ENCODE measurements around the gene TFF3. TPM values are rescaled to one million over a fixed set of nuclear protein-coding genes. Genes with fewer than 3 reads are reported as not detected.
"Not testable (repeated sequence)": the region's sequence is repeated elsewhere in the genome, so short reads cannot be mapped to it uniquely, and the experiment has no call there.

The TFF3 gene
- total RNA-seq, 2 donors from 2014 or later, result not detected

DNA sequence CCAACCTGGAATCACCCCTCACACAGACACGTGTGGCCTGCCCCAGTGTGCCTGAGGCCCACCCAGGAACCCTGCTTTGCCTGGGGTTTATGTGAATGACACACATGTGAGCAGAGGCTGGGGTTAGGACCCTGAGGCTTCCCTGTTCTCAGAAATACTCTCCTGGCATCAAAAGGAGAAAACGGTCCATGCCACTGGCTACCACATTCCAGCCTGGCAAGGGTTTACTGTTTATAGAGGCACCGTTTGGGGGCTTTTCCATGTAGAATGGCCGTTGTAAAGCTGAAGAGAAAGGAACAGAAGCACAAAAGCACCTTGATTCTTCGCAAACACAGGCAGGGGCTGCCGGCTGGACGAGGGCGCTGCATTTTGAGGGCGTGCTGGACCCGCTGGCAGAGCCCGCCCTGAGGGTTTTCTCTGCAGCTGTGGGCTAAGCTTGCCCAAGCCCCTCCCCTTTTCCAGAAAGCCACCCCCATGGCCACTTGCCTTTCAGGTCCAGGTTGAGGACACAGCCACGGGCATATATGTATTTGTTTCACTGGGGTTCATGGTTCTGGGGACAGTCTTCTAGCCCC is 13.0 kb downstream of the TFF3 start:
- no peak for ATAC-seq
- DNase-seq (ENCODE audit: low spot score in 2 of 2), result no peak
- H3K27ac Mint-ChIP-seq, result no peak overlapping the region
- no peaks in the 10 kb centered on the region for H3K36me3 Mint-ChIP-seq
- H3K9me3 Mint-ChIP-seq, result no peaks in the 10 kb centered on the region

DNA sequence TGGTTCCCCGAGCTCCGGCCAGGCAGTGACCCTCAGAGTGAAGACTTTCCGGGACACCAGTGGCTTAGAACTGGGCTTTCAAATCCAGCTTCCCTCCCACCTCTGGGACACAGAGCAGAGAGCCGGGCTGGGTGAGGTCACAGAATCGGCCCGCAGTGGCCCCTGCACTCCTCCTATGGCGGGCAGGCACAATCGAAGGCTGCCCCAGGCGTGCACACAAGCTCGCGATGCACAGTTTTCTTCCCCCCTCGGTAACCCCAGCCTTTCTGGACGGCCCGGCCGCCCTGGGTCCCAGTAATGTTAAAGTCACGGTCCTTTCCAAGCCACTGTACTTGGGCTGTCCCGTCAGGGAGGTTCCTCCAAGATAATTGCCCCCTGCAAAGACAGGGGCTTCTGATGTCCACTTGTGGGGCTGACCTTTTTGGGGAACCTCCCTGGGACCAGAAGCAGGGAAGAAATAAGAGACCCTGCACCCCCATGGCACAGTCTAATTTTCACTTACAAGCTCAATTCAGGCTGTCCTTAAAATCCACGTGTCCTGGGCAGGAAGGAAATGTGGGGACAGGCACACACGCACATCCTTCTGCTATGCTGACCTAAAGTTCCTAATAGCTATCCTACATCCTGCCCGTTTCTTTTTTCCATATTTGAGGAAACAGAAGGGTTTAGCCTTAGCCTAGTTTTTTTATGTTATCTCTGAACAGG is 13.7 kb downstream of the TFF3 start:
- Mint-ChIP-seq H3K36me3 (no peaks in the 10 kb centered on the region), H3K9me3 (no peaks in the 10 kb centered on the region), H3K27ac (no peak overlapping the region)
- ATAC-seq, result no peak
- no peak for DNase-seq (ENCODE audit: low spot score in 2 of 2)

DNA sequence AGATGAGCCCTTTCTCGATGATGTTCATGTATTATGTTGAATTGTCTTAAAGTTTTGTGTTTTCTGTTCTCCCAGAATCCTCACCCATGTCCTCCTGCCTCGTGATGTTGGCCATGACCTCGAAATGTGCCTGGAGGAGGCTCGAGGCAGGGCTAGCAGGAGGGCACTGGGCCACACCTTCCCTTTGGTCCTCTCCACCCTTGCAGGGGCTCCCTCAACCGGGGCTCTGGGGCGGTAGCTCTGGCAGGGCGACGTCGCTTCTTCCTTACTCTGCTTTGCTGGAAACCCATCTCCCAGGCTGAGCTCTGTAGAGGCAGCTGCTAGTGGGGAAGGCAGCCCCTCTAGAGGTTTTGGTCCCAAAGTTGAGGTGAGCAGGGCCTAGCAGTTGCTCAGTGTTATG is 14.3 kb downstream of the TFF3 start:
- no peak overlapping the region for H3K27ac Mint-ChIP-seq
- no peak for DNase-seq (ENCODE audit: low spot score in 2 of 2)
- H3K36me3 Mint-ChIP-seq, result no peaks in the 10 kb centered on the region
- ATAC-seq, result no peak
- no peaks in the 10 kb centered on the region for H3K9me3 Mint-ChIP-seq

DNA sequence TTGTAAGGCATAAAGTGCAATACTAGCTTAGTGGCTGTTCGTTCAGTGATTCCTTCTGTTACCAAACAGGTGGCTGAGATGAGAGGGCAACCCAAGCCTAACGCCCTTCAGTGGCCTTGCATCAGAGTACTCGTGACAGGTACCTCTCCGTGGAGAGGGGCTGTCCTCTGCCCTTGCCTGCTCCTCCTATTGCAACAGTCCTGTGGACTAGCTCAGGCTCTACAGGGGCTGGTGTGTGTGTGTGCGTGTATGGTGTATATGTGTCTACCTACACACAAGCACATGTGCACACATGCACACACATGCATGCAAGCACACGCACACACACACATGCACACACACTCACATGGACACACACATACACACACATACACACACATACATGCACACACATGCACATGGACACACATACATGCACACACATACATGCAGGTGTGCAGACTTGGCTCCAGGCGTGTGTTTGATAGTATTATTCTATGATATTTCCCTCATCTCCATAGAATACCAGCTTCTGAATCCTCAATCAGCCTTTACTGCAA is 15.1 kb downstream of the TFF3 start:
- no peak overlapping the region for H3K27ac Mint-ChIP-seq
- DNase-seq (ENCODE audit: low spot score in 2 of 2), result no peak
- H3K9me3 Mint-ChIP-seq, result no peaks in the 10 kb centered on the region
- H3K36me3 Mint-ChIP-seq, result no peaks in the 10 kb centered on the region
- no peak for ATAC-seq

DNA sequence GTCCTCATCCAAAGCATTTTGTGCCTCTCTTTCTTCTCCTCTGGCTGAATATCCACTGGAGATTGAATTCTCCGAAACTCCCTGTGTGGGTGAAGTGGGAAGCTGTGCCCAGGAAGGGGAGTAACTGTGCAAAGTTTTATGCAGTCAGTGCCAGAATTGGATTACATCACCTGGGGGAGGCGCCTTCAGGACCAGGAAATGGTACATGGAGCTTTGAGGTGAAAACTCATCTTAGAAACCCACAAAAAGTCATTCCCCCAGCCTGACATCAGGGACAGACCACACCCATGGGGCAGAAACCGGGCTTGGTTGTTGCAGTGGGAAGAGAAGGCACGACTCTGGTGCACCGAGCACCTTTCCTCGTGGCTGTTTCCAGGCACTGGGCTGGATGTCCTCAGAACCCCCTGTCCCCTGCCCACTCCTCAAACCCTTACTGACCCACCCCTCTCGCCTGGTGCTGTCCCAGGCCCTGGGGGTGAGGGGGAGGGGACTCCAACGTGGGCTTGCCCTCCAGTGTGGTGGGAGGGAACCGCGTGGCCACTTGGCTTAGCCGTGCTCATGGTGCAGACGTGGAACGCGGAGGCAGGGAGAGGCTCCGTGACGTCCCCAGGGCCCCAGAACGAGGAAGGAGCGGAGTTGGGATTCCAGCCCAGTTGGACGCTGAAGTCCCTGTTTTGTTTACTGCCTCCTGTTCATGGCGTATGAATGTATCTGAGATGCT is 15.7 kb downstream of the TFF3 start:
- Mint-ChIP-seq H3K36me3 (peaks cover 0 to 5% of the 10 kb centered on the region in 2 donors), H3K27ac (no peak overlapping the region), H3K9me3 (no peaks in the 10 kb centered on the region)
- peak in 1 of 2 donors; percentile 40 for DNase-seq (ENCODE audit: low spot score in 2 of 2)
- peak; percentile 73 to 91 for ATAC-seq

DNA sequence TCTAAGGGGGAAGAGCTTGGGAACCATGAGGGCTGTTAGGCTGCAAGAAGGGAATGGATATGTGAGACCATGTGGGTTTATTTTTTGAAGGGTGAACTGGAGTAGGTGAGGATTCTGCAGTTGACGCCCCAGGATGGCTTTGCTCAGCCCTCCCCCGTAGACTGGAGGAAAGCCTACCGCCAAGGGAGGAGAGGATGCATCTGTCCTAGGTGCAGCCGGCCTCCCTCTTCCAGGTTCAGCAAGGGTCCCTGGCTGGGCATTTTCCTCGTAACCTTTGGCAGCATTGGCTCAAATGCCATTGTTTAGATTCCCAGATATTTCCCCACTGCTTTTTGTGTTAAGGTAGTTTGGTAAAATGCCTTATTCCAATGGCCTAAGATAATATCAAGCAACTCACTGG is 16.6 kb downstream of the TFF3 start:
- DNase-seq (ENCODE audit: low spot score in 2 of 2), result no peak
- ATAC-seq, result no peak
- peaks cover 0 to 6% of the 10 kb centered on the region in 2 donors for H3K36me3 Mint-ChIP-seq
- H3K27ac Mint-ChIP-seq, result no peak overlapping the region
- H3K9me3 Mint-ChIP-seq, result no peaks in the 10 kb centered on the region

DNA sequence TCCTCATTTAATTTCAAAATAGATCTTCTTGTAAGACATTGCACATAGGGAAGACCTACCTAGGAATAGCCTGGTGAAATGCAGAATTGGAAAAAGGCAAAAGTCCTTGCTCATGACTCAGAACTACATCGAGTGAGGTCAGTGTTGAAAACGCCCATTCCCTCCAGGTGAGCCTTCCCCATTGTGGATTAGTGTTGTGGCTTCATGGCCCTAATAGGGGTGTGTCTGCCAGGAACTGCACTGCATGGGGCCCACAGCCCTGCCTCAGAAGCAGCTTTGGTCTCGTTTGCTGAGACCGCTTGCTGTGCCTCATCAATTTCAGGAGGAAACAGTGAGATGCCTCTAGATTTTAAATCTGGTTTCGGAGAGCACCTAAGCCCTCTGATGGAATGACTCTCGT is 17.0 kb downstream of the TFF3 start:
- DNase-seq (ENCODE audit: low spot score in 2 of 2) (no peak), ATAC-seq (no peak)
- H3K36me3 Mint-ChIP-seq, result peaks cover 0 to 6% of the 10 kb centered on the region in 2 donors
- H3K27ac Mint-ChIP-seq, result no peak overlapping the region
- no peaks in the 10 kb centered on the region for H3K9me3 Mint-ChIP-seq

DNA sequence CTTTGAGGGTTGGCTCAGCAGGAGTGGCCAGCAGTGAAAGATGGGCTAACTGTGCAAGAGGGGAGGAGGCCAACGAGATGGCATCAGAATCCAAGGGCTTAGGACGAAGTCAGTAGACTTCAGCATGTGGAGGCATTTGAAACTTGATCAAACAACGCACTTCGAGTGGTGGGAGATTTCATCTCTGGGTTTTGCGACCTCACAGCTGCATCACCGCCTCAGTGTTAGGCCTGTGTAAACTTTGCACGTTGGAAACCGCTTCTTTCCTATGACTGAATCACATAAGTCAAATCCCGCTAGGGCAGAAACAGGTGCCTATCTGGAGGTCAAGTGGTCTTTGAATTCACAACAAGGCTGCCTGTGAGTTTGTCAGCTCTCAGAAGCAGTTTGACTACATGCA is 17.8 kb downstream of the TFF3 start:
- Mint-ChIP-seq H3K27ac (no peak overlapping the region), H3K36me3 (peaks cover 0 to 6% of the 10 kb centered on the region in 2 donors), H3K9me3 (no peaks in the 10 kb centered on the region)
- DNase-seq (ENCODE audit: low spot score in 2 of 2) (no peak), ATAC-seq (no peak)

DNA sequence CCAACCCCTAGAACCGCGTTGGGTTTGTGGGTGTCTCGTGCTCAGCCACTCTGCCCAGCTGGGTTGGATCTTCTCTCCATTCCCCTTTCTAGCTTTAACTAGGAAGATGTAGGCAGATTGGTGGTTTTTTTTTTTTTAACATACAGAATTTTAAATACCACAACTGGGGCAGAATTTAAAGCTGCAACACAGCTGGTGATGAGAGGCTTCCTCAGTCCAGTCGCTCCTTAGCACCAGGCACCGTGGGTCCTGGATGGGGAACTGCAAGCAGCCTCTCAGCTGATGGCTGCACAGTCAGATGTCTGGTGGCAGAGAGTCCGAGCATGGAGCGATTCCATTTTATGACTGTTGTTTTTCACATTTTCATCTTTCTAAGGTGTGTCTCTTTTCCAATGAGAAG is 18.7 kb downstream of the TFF3 start:
- H3K9me3 Mint-ChIP-seq, result no peaks in the 10 kb centered on the region
- H3K36me3 Mint-ChIP-seq, result peaks cover 0 to 6% of the 10 kb centered on the region in 2 donors
- ATAC-seq (no peak), DNase-seq (ENCODE audit: low spot score in 2 of 2) (no peak)
- no peak overlapping the region for H3K27ac Mint-ChIP-seq

DNA sequence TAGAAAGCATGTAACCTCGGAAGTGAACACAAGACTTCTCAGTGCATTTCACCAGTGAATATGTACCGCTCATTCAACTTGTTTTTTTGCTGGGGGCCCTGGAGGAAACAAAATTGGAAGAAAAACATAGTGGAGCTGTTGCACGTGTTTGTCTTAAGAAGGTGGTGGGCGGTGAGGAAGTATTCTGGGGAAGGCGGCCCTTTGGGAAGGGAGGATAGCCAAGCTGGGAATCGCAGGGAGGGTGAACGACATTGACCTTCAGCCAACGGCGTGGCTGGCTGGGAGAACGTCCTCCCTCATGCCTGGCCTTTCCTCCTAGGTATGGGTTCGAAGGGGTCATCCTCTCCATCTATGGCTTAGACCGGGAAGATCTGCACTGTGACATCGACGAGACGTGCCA is 19.4 kb downstream of the TFF3 start:
- ATAC-seq (no peak), DNase-seq (ENCODE audit: low spot score in 2 of 2) (no peak)
- peaks cover 0 to 6% of the 10 kb centered on the region in 2 donors for H3K36me3 Mint-ChIP-seq
- H3K27ac Mint-ChIP-seq, result peak overlapping the region in 1 of 2 donors; percentile 70
- no peaks in the 10 kb centered on the region for H3K9me3 Mint-ChIP-seq

DNA sequence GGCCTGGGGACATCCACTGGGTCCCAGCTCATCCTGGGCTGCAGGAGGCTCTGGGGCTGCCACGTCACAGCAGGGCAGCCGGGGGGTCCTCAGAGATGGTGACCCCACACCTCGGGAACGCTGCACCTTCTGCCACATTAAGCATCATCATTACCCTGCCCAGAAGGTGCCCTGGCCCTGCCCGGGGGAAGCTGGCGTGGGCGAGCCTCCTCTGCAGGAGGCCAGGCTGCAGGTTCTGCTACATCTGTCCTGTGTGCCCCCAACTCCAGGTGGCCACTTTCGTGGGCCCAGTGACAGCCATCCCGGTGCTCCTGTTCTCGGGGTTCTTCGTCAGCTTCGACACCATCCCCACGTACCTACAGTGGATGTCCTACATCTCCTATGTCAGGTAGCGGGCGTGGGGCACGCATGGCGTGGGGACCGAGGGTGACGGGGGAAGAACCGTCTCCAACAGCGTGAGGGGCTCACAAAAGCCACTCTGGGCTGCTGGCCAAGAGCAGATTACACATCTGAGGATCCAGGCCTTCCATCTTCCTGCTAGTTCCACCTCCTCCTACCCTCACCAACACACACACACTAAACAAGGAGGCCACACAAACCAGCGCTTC is 20.8 kb downstream of the TFF3 start:
- DNase-seq (ENCODE audit: low spot score in 2 of 2) (no peak), ATAC-seq (no peak)
- Mint-ChIP-seq H3K36me3 (peaks cover 0 to 9% of the 10 kb centered on the region in 2 donors), H3K9me3 (no peaks in the 10 kb centered on the region), H3K27ac (peak overlapping the region in 1 of 2 donors; percentile 44)

DNA sequence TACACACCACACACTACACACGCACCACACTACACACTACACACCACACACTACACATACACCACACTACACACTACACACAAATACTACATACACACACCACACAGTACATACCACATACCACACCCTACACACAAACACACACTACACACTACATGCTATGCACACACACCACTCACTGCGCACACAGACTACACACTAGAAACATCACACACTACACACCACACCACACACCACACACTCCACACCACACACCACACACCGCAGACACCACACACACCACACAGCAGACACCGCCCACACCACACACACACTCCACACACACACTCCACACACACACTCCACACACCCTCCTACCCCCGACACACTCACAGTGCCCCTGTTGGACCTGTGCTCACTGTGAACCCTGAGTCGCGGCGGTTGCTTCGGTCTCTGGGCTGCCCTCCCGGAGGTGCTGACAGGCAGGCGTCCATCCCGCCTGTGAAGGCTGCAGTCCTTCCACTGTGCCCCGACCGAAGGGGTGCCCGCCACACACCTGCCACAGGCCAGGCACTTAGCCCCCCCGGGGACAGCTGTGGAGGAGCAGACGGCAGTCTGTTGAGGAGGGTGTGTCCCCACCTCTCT is 21.4 kb downstream of the TFF3 start:
- DNase-seq (ENCODE audit: low spot score in 2 of 2) (no peak), ATAC-seq (no peak)
- Mint-ChIP-seq H3K36me3 (peaks cover 0 to 15% of the 10 kb centered on the region in 2 donors), H3K27ac (peak overlapping the region in 1 of 2 donors; percentile 44), H3K9me3 (no peaks in the 10 kb centered on the region)

DNA sequence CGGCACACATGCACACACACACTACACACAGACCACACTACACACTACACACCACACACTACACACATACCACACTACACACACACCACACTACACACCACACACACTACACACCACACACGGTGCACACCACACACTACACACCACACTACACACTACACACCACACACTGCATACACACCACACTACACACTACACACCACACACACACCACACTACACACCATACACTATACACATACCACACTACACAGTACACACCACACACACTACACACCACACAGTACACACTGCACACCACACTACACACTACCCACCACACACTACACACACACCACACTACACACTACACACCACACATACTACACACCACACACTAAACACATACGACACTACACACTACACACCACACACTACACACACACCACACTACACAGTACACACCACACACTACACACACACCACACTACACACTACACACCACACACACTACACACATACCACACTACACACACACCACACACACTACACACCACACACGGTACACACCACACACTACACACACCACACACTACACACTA is 22.6 kb downstream of the TFF3 start:
- DNase-seq (ENCODE audit: low spot score in 2 of 2); H3K9me3 Mint-ChIP-seq; H3K27ac Mint-ChIP-seq: not testable (repeated sequence)
- peaks cover 4 to 22% of the 10 kb centered on the region in 2 donors for H3K36me3 Mint-ChIP-seq
- peak in 1 of 2 donors; percentile 2 for ATAC-seq

DNA sequence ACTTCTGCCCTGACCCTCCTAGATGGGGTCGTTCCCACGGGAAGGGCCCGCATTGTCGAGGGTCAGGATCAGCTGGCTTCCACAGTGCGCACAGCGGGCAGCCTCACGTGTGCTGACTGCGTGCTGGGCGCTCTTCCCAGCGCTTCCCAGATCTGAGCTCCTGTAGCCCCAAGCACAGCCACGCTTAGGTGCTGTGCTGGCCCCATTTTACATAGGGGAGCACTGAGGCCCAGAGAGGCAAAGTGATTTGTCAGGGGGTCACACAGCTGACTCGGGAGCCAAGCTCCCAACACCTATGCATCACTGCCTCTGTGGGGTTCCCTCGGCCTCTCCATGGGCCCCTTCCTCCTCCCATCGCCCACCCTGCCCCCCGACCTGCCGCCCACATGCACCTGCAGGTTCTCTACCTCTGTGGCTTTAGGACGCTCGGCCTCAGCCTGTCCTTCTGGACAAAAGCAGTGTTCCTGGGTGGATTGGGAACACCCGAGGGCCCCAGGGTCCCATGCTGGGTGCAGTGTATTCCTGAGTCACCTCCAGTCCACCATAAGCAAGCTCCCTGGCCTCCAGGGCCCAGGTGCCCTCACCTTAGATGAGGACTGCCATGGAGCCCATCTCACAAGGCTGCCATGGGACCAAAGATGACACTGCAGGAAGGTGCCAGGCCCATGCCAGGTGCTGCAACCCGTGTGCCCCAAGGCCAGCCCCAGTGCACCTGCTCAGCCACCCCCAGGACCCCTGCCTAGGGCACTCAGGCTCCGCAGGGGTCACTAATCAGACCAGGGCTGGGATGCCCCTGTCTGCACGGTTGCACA is 23.3 kb downstream of the TFF3 start:
- Mint-ChIP-seq H3K9me3 (no peaks in the 10 kb centered on the region), H3K36me3 (peaks cover 4 to 22% of the 10 kb centered on the region in 2 donors), H3K27ac (no peak overlapping the region)
- ATAC-seq (peak; percentile 30 to 59), DNase-seq (ENCODE audit: low spot score in 2 of 2) (no peak)

DNA sequence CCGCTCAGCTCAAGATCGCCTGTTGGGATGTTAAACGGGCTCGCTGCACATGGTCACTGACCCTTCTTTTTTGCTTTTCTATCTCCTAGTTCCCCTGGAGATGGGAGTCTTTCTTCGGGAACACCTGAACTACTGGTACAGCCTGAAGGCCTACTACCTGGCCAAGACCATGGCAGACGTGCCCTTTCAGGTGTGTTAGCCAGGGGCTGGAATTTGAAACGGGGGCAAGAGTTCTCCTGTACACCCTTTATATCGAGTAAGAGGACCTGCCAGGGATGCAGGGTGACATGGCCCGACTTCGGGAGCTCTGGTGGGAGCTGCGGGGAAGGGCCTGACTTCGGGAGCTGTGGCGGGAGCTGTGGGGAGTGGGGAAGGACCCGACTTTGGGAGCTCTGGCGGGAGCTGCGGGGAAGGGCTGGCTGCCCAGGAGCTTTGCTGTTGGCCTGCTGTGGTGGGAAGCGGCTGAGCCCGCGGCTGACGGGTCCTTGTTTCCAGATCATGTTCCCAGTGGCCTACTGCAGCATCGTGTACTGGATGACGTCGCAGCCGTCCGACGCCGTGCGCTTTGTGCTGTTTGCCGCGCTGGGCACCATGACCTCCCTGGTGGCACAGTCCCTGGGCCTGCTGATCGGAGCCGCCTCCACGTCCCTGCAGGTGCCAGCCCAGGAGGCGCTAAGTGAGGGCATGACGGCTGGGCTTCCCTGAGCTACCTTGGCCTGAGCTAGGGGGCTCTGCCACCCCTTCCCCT is 24.0 kb downstream of the TFF3 start:
- ATAC-seq (peak in 1 of 2 donors; percentile 4), DNase-seq (ENCODE audit: low spot score in 2 of 2) (no peak)

More for the DNA sequence above, 24.0 kb downstream of the TFF3 start:
- Mint-ChIP-seq H3K27ac (peak overlapping the region in 1 of 2 donors; percentile 26), H3K36me3 (peaks cover 4 to 22% of the 10 kb centered on the region in 2 donors), H3K9me3 (no peaks in the 10 kb centered on the region)

All from activated naive CD4-positive, alpha-beta T cell treated with anti-CD3 and anti-CD28 coated beads, Interleukin-2, amount 50 U/mL, for 72 hours (primary cell).